H1 (cell line): ENCODE results near the gene FTHL17. TPM values are rescaled to one million over a fixed set of nuclear protein-coding genes. Genes with fewer than 3 reads are reported as not detected.

Source experiments
- CTCF ChIA-PET: fragments of 300-600 bp; sonication (Branson Sonifier 250); formaldehyde crosslinking; loops from one replicate; lab custom pipeline; 2021; ENCODE audit not compliant: partially characterized antibody; lab: Charles Lee
- POLR2A ChIA-PET: fragments of 300-600 bp; sonication (Branson Sonifier 250); formaldehyde crosslinking; loops from one replicate; lab custom pipeline; 2021; ENCODE audit warnings: inconsistent platforms; ENCODE audit not compliant: partially characterized antibody; lab: Charles Lee
- DNase-seq, 2 experiments: peaks; one replicate each; pipeline versions ENCODE4 v3.0.0 to v3.0.0-alpha.2; 2010 to 2022; ENCODE audit warnings: low spot score in 2 of 2, low read depth in 1 of 2, mixed read lengths in 1 of 2
- FAIRE-seq: peaks from 2 replicates; lab custom pipeline; 2011; peaks lifted over from hg19 to GRCh38; lab: Jason Lieb, UNC
- H2AFZ ChIP-seq: 2 replicates; pipeline ENCODE4 v1.8.1; 2012; ENCODE audit warnings: low read length, inconsistent platforms
- H2AK5ac ChIP-seq: 2 replicates; pipeline ENCODE4 v1.6.1; 2013; ENCODE audit warnings: low read depth, low read length
- H2BK120ac ChIP-seq: replicated peaks from 2 replicates; pipeline ENCODE3; 2013; ENCODE audit warnings: low read depth, low read length, inconsistent platforms
- H2BK12ac ChIP-seq: 2 replicates; pipeline ENCODE4 v1.6.1; 2013; ENCODE audit warnings: low read depth, low read length
- H2BK15ac ChIP-seq: 2 replicates; pipeline ENCODE4 v1.6.1; 2013; ENCODE audit warnings: low read length
- H2BK20ac ChIP-seq: 2 replicates; pipeline ENCODE4 v1.6.1; 2013; ENCODE audit warnings: low read length
- H2BK5ac ChIP-seq: 2 replicates; pipeline ENCODE4 v1.6.1; 2013; ENCODE audit warnings: low read depth, low read length
- H3K14ac ChIP-seq: 2 replicates; pipeline ENCODE4 v1.6.1; 2013; ENCODE audit warnings: inconsistent platforms; ENCODE audit not compliant: insufficient read length
- H3K18ac ChIP-seq: 2 replicates; pipeline ENCODE4 v1.6.1; 2013; ENCODE audit warnings: low read length; ENCODE audit errors: extremely low read depth
- H3K23ac ChIP-seq: 2 replicates; pipeline ENCODE4 v1.6.1; 2013; ENCODE audit warnings: inconsistent platforms; ENCODE audit not compliant: insufficient read length
- H3K23me2 ChIP-seq: 2 replicates; pipeline ENCODE4 v1.6.1; 2013; ENCODE audit warnings: low read depth, low read length
- H3K27ac ChIP-seq: 2 replicates; pipeline ENCODE4 v1.6.1; 2011; ENCODE audit warnings: low read depth, low read length, inconsistent platforms
- H3K27me3 ChIP-seq, 4 experiments: replicated peaks in 1 of 4; 1 replicate in 1 of 4; 2 replicates in 3 of 4; pipeline versions ENCODE4 v1.6.1 to v1.8.1; 2011 to 2013; ENCODE audit warnings: low read length in 3 of 4, mild to moderate bottlenecking in 3 of 4, inconsistent platforms in 2 of 4, mixed read lengths in 2 of 4, moderate library complexity in 1 of 4; ENCODE audit not compliant: control insufficient read depth in 3 of 4, insufficient read depth in 3 of 4; ENCODE audit errors: extremely low read depth in 1 of 4
- H3K36me3 ChIP-seq, 4 experiments: 2 replicates each; pipeline versions ENCODE4 v1.6.1 to v1.8.1; 2011 to 2013; ENCODE audit warnings: mild to moderate bottlenecking in 4 of 4, low read length in 3 of 4, moderate library complexity in 2 of 4, control low read depth in 1 of 4, inconsistent platforms in 1 of 4; ENCODE audit not compliant: insufficient read depth in 4 of 4, control insufficient read depth in 2 of 4
- H3K4ac ChIP-seq: replicated peaks from 2 replicates; pipeline ENCODE3; 2013; ENCODE audit warnings: low read length, low read depth, mixed read lengths, inconsistent platforms; ENCODE audit not compliant: insufficient read length
- H3K4me1 ChIP-seq, 4 experiments: replicated peaks in 1 of 4; 1 replicate in 1 of 4; 2 replicates in 3 of 4; pipeline versions ENCODE4 v1.6.1 to v1.8.1; 2011 to 2013; ENCODE audit warnings: low read length in 3 of 4, inconsistent platforms in 2 of 4, mixed read lengths in 1 of 4; ENCODE audit not compliant: insufficient read depth in 4 of 4, control insufficient read depth in 3 of 4
- H3K4me2 ChIP-seq, 2 experiments: 2 replicates each; pipeline versions ENCODE4 v1.6.1 to v1.8.1; 2011 to 2013; ENCODE audit warnings: low read depth in 2 of 2, low read length in 2 of 2, control low read depth in 1 of 2, inconsistent platforms in 1 of 2, mild to moderate bottlenecking in 1 of 2; ENCODE audit not compliant: insufficient read depth in 1 of 2
- H3K4me3 ChIP-seq, 4 experiments: fragments of 200-600, 300-600 bp in 1 of 4; sonication (generic), shearing (Covaris generic), sonication (Bioruptor Twin) in 1 of 4; 2 replicates each; pipeline versions ENCODE4 v1.5.1 to v1.8.1; 2011 to 2016; ENCODE audit warnings: low read length in 4 of 4, low read depth in 3 of 4, control low read depth in 2 of 4, inconsistent platforms in 2 of 4, mild to moderate bottlenecking in 2 of 4, mixed read lengths in 1 of 4, moderate library complexity in 1 of 4; ENCODE audit not compliant: insufficient read depth in 2 of 4; ENCODE audit errors: extremely low read depth in 1 of 4
- H3K56ac ChIP-seq: replicated peaks from 2 replicates; pipeline ENCODE3; 2013; ENCODE audit warnings: low read depth, mild to moderate bottlenecking, mixed read lengths, low read length, inconsistent platforms; ENCODE audit not compliant: insufficient read length
- H3K79me1 ChIP-seq: 2 replicates; pipeline ENCODE4 v1.6.1; 2013; ENCODE audit warnings: low read depth, low read length, control low read depth
- H3K79me2 ChIP-seq, 2 experiments: 2 replicates each; pipeline versions ENCODE4 v1.6.1 to v1.8.1; 2012 to 2013; ENCODE audit warnings: low read length in 2 of 2, mild to moderate bottlenecking in 2 of 2, inconsistent platforms in 1 of 2; ENCODE audit not compliant: insufficient read depth in 2 of 2, control insufficient read depth in 1 of 2
- H3K9ac ChIP-seq, 4 experiments: replicated peaks in 1 of 4; 1 replicate in 1 of 4; 2 replicates in 3 of 4; pipeline versions ENCODE4 v1.6.1 to v1.8.1; 2011 to 2013; ENCODE audit warnings: low read depth in 3 of 4, low read length in 3 of 4, control low read depth in 2 of 4, mild to moderate bottlenecking in 2 of 4, moderate library complexity in 2 of 4, inconsistent platforms in 1 of 4; ENCODE audit errors: extremely low read depth in 1 of 4
- H3K9me3 ChIP-seq, 2 experiments: 2 replicates each; pipeline versions ENCODE4 v1.6.1 to v1.8.1; 2012 to 2013; ENCODE audit warnings: mild to moderate bottlenecking in 2 of 2, moderate library complexity in 2 of 2, control low read depth in 1 of 2, inconsistent platforms in 1 of 2, low read depth in 1 of 2, low read length in 1 of 2, mixed read lengths in 1 of 2; ENCODE audit not compliant: insufficient read depth in 2 of 2
- H4K20me1 ChIP-seq, 2 experiments: replicated peaks in 1 of 2; 2 replicates each; pipeline versions ENCODE3 to v1.8.1; 2011 to 2013; ENCODE audit warnings: inconsistent platforms in 2 of 2, low read length in 2 of 2, mild to moderate bottlenecking in 1 of 2; ENCODE audit not compliant: insufficient read depth in 2 of 2, control insufficient read depth in 1 of 2
- H4K5ac ChIP-seq: 2 replicates; pipeline ENCODE4 v1.6.1; 2013; ENCODE audit warnings: low read length, low read depth, mixed read lengths, inconsistent platforms; ENCODE audit not compliant: insufficient read length
- H4K8ac ChIP-seq: 2 replicates; pipeline ENCODE4 v1.8.0; 2013; ENCODE audit warnings: mild to moderate bottlenecking, moderate library complexity, low read length, inconsistent platforms; ENCODE audit not compliant: insufficient read depth; ENCODE audit errors: extremely low read depth
- H4K91ac ChIP-seq: replicated peaks from 2 replicates; pipeline ENCODE3; 2013; ENCODE audit warnings: low read length, mixed read lengths, inconsistent platforms; ENCODE audit not compliant: insufficient read length
- FOSL1 ChIP-seq: IDR thresholded peaks from 2 replicates; pipeline ENCODE4 v1.6.1; 2011; ENCODE audit warnings: mild to moderate bottlenecking, low read depth, low read length, moderate library complexity; ENCODE audit not compliant: insufficient read depth
- SIN3A ChIP-seq, 2 experiments: IDR thresholded peaks in 1 of 2; conservative IDR thresholded peaks in 1 of 2; 2 replicates each; pipeline ENCODE4 v1.6.1; 2011 to 2012; ENCODE audit warnings: low read length in 2 of 2, improper control_type of control experiment in 1 of 2, low read depth in 1 of 2, mild to moderate bottlenecking in 1 of 2
- WGBS, 2 experiments: shearing (Covaris generic) in 1 of 2; methylation state at CpG; one replicate each; pipeline versions ENCODE4 v1.1.6 to v1.1.7; 2013 to 2015; ENCODE audit warnings: low lambda C conversion rate in 2 of 2, mixed read lengths in 2 of 2, inconsistent platforms in 1 of 2, low coverage in 1 of 2, missing lambda C conversion rate in 1 of 2; ENCODE audit not compliant: insufficient replicate concordance in 2 of 2, insufficient coverage in 1 of 2, insufficient read length in 1 of 2; ENCODE audit errors: extremely low coverage in 1 of 2, missing lambda C conversion rate in 1 of 2; 5-methylcytosine and 5-hydroxymethylcytosine counted together
- polyA plus RNA-seq, 7 experiments: library from polyadenylated mRNA; depleted of rRNA in 3 of 7; stranded (reverse) in 5 of 7; unstranded in 2 of 7; fragments of >200 nt in 5 of 7; fragments of 200-250 nt in 2 of 7; gene quantifications; 1 replicate in 5 of 7; 2 replicates in 1 of 7; 4 replicates in 1 of 7; pipeline versions ENCODE4 v1.2.1 to v1.2.3, GENCODE V29; 2011 to 2013; ENCODE audit warnings: missing spikeins in 2 of 7, mixed read lengths in 2 of 7
- total RNA-seq: library from RNA; stranded (reverse); fragmentation: NEBNext Ultra II Directional; extraction: Animal tissue kit (Norgen Biotek cat#: 25700); gene quantifications from 2 replicates; pipeline ENCODE4 v1.2.1, GENCODE V29; 2021
- TF ChIP-seq, protein P1 (sequence below): IDR thresholded peaks from 2 replicates; pipeline ENCODE4 v1.6.1; 2012; ENCODE audit warnings: low read length, inconsistent platforms

FTHL17 gene
- total and polyA plus RNA-seq, 2 of the 8 experiments (the other 6 are each of a cell fraction or from before 2014, with no cell fraction given): not detected

DNA sequence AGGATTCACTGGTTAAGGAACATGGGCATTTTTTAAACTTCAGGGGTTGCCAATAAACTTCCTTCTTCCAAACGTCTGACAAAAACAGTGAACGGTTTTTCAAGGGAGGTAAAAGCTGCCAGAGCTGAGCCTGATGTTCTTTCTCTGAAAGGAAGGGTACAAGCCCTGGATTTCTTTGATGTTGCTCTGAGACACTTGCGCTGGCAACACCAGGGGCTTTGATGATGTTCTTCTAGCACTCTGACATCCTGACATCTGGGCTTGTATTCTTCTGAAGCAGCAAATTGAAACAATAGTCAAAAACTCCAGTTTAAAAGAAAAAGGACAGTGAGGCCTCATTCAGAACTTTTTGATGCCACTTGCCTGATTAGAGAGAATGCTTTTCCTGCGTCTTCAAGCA, 11.8 kb downstream of the FTHL17 start:
- Histone ChIP-seq H3K27ac (no peak overlapping the region), H2BK12ac (no peak overlapping the region), H3K23ac (no peak overlapping the region)

More for the DNA sequence above, 11.8 kb downstream of the FTHL17 start:
- Histone ChIP-seq H2BK15ac (no peak overlapping the region), H3K79me2 (no peaks in the 10 kb centered on the region), H3K4ac (no peak overlapping the region), H3K9me3 (no peaks in the 10 kb centered on the region), H3K56ac (no peak overlapping the region), H3K23me2 (no peaks in the 10 kb centered on the region), H2BK5ac (no peak overlapping the region), H3K18ac (no peak overlapping the region), H3K4me2 (no peak overlapping the region), H4K8ac (no peak overlapping the region), H2BK20ac (no peak overlapping the region), H4K5ac (no peak overlapping the region), H4K91ac (no peak overlapping the region), H3K4me3 (no peak overlapping the region), H3K79me1 (no peaks in the 10 kb centered on the region), H3K9ac (no peak overlapping the region), H2BK120ac (no peak overlapping the region), H3K14ac (no peak overlapping the region), H2AK5ac (no peak overlapping the region), H3K36me3 (no peaks in the 10 kb centered on the region), H3K4me1 (no peaks in the 10 kb centered on the region), H3K27me3 (no peaks in the 10 kb centered on the region), H2AFZ (no peak overlapping the region), H4K20me1 (no peaks in the 10 kb centered on the region)
- 70% methylated on average over 4 of the region's 4 CpGs; no CpG with 5 or more reads in 1 of the 2 experiments for WGBS, 2 experiments
- ChIA-PET CTCF (no interaction called here), POLR2A (no interaction called here)
- TF ChIP-seq SIN3A (conservative IDR thresholded peaks at IDR 0.05 in 1 of 2, IDR thresholded peaks at IDR 0.05 in 1 of 2; ENCODE audit: low read depth in 1 of 2, low read length in 2 of 2) (no peak), FOSL1 (no peak)
- TF ChIP-seq, protein P1, sequence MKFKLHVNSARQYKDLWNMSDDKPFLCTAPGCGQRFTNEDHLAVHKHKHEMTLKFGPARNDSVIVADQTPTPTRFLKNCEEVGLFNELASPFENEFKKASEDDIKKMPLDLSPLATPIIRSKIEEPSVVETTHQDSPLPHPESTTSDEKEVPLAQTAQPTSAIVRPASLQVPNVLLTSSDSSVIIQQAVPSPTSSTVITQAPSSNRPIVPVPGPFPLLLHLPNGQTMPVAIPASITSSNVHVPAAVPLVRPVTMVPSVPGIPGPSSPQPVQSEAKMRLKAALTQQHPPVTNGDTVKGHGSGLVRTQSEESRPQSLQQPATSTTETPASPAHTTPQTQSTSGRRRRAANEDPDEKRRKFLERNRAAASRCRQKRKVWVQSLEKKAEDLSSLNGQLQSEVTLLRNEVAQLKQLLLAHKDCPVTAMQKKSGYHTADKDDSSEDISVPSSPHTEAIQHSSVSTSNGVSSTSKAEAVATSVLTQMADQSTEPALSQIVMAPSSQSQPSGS: no peak
- DNase-seq (no peak), FAIRE-seq (no peak)
